Measurements from ENCODE around the gene CDKAL1.

Gene CDKAL1

GRCh38 chr6:21109391-21110178 is 575.3 kb downstream of the CDKAL1 start:
- no peak for DNase-seq
- no peak overlapping the region for H3K27ac ChIP-seq (ENCODE audit: low read length)
- no peak for TF ChIP-seq EZH2 (IDR thresholded peaks at IDR 0.05; ENCODE audit: borderline replicate concordance, low read depth, low read length, severe bottlenecking)
- TF ChIP-seq CTCF (IDR thresholded peaks at IDR 0.05; ENCODE audit: borderline replicate concordance, extremely low read depth, low read length, poor library complexity, severe bottlenecking), result no peak
- H3K4me2 ChIP-seq (ENCODE audit: insufficient read depth, low read length), result no peak overlapping the region
- no peaks in the 10 kb centered on the region for H3K36me3 ChIP-seq (ENCODE audit: insufficient read depth, low read length)
- H3K9ac ChIP-seq (ENCODE audit: low read depth, low read length), result no peak overlapping the region
- H3K27me3 ChIP-seq (ENCODE audit: insufficient read depth, low read length, poor library complexity), result no peaks in the 10 kb centered on the region
- H2AFZ ChIP-seq (ENCODE audit: low read depth, low read length), result no peak overlapping the region
- H3K4me3 ChIP-seq (ENCODE audit: low read depth in 1 of 2, low read length in 2 of 2), result no peak overlapping the region
- no peaks in the 10 kb centered on the region for H3K9me3 ChIP-seq (ENCODE audit: insufficient read depth, low read length, severe bottlenecking)
- no peaks in the 10 kb centered on the region for H4K20me1 ChIP-seq (ENCODE audit: insufficient read depth, low read length)
- no peaks in the 10 kb centered on the region for H3K4me1 ChIP-seq (ENCODE audit: insufficient read depth, low read length)
- no peak for ATAC-seq (ENCODE audit: insufficient read depth, low read depth)
- H3K79me2 ChIP-seq (ENCODE audit: insufficient read depth, low read length), result no peaks in the 10 kb centered on the region

GRCh38 chr6:21110684-21111083 is 576.4 kb downstream of the CDKAL1 start:
- no peaks in the 10 kb centered on the region for H3K4me1 ChIP-seq (ENCODE audit: insufficient read depth, low read length)
- H3K4me2 ChIP-seq (ENCODE audit: insufficient read depth, low read length), result no peak overlapping the region
- H3K4me3 ChIP-seq (ENCODE audit: low read depth in 1 of 2, low read length in 2 of 2), result no peak overlapping the region
- no peaks in the 10 kb centered on the region for H3K79me2 ChIP-seq (ENCODE audit: insufficient read depth, low read length)
- no peak overlapping the region for H2AFZ ChIP-seq (ENCODE audit: low read depth, low read length)
- H3K27me3 ChIP-seq (ENCODE audit: insufficient read depth, low read length, poor library complexity), result no peaks in the 10 kb centered on the region
- H3K27ac ChIP-seq (ENCODE audit: low read length), result no peak overlapping the region
- H3K9me3 ChIP-seq (ENCODE audit: insufficient read depth, low read length, severe bottlenecking), result no peaks in the 10 kb centered on the region
- H3K9ac ChIP-seq (ENCODE audit: low read depth, low read length), result no peak overlapping the region
- no peaks in the 10 kb centered on the region for H3K36me3 ChIP-seq (ENCODE audit: insufficient read depth, low read length)
- TF ChIP-seq CTCF (IDR thresholded peaks at IDR 0.05; ENCODE audit: borderline replicate concordance, extremely low read depth, low read length, poor library complexity, severe bottlenecking) (no peak), EZH2 (IDR thresholded peaks at IDR 0.05; ENCODE audit: borderline replicate concordance, low read depth, low read length, severe bottlenecking) (no peak)
- H4K20me1 ChIP-seq (ENCODE audit: insufficient read depth, low read length), result no peaks in the 10 kb centered on the region
- no peak for DNase-seq
- ATAC-seq (ENCODE audit: insufficient read depth, low read depth), result no peak

GRCh38 chr6:21111093-21111725 is 577.0 kb downstream of the CDKAL1 start:
- no peak for DNase-seq
- TF ChIP-seq EZH2 (IDR thresholded peaks at IDR 0.05; ENCODE audit: borderline replicate concordance, low read depth, low read length, severe bottlenecking) (no peak), CTCF (IDR thresholded peaks at IDR 0.05; ENCODE audit: borderline replicate concordance, extremely low read depth, low read length, poor library complexity, severe bottlenecking) (no peak)

More at GRCh38 chr6:21111093-21111725, 577.0 kb downstream of the CDKAL1 start:
- Histone ChIP-seq H3K27me3 (ENCODE audit: insufficient read depth, low read length, poor library complexity) (no peaks in the 10 kb centered on the region), H3K9ac (ENCODE audit: low read depth, low read length) (no peak overlapping the region), H4K20me1 (ENCODE audit: insufficient read depth, low read length) (no peaks in the 10 kb centered on the region), H3K4me2 (ENCODE audit: insufficient read depth, low read length) (no peak overlapping the region), H3K79me2 (ENCODE audit: insufficient read depth, low read length) (no peaks in the 10 kb centered on the region), H3K9me3 (ENCODE audit: insufficient read depth, low read length, severe bottlenecking) (no peaks in the 10 kb centered on the region), H2AFZ (ENCODE audit: low read depth, low read length) (no peak overlapping the region), H3K4me3 (ENCODE audit: low read depth in 1 of 2, low read length in 2 of 2) (no peak overlapping the region), H3K36me3 (ENCODE audit: insufficient read depth, low read length) (no peaks in the 10 kb centered on the region), H3K27ac (ENCODE audit: low read length) (no peak overlapping the region), H3K4me1 (ENCODE audit: insufficient read depth, low read length) (no peaks in the 10 kb centered on the region)
- no peak for ATAC-seq (ENCODE audit: insufficient read depth, low read depth)

All from DND-41 (cell line).